HG02759 (cell line): Measurements from ENCODE around the gene GKAP1.
"Not testable (repeated sequence)": the region's sequence is repeated elsewhere in the genome, so short reads cannot be mapped to it uniquely, and the experiment has no call there.

Source experiments
- ATAC-seq: cut with Tn5 transposase; IDR thresholded peaks from one replicate; pipeline ENCODE4 v1.9.1; 2021; ENCODE audit warnings: mild to moderate bottlenecking, moderate library complexity; ENCODE audit not compliant: unreplicated experiment

GKAP1 gene

DNA sequence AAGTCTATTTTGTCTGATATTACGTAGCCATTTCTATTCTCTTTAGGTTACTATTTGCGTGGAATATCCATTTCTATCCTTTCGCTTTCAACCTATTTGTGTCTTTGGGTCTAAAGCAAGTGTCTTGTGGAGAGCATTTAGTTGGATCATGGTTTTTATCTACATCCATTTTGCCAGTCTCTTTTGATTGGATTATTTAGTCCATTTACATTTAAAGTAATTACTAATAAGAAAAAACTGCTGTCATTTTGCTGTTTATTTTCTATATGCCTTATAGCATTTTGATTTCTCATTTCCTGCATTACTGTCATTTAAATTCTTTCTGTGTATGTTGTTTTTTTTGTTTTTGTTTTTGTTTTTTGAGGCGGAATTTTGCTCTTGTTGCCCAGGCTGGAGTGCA is 83.8 kb downstream of the GKAP1 start:
- ATAC-seq: no peak

DNA sequence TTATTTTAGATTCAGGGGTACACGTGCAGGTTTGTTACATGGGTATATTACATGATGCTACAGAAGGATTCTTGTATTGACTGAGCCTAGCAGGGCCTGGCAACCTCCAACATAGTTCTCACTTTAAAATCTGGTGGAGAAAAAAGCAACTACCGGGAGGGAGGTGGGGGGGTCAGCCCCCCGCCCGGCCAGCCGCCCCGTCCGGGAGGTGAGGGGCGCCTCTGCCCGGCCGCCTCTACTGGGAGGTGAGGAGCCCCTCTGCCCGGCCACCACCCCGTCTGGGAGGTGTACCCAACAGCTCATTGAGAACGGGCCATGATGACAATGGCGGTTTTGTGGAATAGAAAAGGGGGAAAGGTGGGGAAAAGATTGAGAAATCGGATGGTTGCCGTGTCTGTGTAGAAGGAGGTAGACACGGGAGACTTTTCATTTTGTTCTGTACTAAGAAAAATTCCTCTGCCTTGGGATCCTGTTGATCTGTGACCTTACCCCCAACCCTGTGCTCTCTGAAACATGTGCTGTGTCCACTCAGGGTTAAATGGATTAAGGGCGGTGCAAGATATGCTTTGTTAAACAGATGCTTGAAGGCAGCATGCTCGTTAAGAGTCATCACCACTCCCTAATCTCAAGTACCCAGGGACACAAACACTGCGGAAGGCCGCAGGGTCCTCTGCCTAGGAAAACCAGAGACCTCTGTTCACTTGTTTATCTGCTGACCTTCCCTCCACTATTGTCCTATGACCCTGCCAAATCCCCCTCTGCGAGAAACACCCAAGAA is 88.8 kb downstream of the GKAP1 start:
- ATAC-seq: not testable (repeated sequence)

DNA sequence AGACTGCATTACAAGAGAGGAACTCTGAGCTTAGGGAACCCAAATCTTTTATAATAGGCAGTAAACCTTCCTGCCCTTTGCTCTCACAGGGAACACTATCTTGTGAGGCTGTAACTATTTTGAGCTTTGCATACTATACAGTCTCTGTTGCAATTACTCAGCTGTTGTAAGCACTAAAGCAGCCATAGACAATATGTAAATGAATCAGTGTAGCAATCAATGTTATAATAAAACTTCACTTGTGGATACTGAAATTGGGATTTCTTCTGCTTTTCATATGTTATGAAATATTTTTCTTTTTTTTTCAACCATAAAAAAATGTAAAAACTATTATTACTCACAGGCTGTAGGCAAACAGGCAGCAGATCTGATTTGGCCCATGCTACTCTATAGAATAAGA is 93.1 kb downstream of the GKAP1 start:
- ATAC-seq: no peak

DNA sequence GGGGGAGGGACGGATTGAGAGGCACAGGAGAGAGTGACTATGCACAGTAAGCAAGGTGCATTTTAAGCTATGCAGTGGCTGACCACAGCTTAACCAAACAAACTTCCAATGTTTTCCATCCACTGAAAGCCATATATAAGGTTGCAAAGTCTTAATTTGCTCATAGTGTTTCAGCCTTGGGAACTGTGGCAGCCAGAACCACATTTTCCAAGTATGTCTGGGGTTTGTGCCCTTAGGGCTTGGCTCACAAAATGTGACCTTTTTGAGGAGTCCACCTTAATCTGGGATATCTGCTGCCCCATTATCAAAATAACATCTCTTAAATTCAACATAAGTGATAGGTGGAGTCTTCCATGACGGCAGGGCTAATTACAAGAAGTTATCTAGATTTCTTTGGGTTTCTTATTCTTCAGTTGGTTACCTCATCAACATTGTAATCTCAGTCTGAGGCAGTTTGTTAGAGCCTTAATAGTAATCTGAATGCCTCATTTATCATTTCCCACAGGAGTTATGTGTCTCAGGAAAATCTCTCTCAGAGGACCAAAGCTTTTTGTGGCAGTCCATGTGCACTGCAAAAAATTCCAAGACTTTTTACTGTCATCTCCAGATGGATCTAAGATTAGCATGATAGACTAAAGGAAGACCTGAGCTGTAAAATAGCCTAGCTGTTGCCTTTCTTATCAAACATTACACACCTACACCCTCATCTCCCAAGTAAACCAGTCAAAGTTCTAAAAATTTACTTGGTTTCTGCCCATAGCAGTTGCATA is 94.7 kb downstream of the GKAP1 start:
- no peak for ATAC-seq

DNA sequence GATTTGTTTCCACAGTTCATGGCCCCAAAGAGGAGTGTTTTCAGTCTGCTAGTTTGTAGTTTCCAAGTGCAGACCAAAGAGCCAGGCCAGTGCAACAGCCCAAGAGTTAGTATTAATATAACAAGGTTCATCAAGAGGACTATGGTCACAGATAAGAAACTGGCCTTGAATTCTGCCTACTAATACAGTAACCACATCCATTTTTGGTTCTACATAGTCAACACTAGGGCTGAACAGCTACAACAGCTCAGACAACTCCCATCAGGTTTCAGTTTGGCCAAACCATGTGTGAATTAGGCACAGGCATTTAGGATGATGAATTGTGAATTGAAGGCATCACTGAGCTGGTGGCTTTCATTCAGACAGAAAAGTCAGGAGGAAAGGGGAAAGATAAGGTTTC is 96.1 kb downstream of the GKAP1 start:
- ATAC-seq: no peak

DNA sequence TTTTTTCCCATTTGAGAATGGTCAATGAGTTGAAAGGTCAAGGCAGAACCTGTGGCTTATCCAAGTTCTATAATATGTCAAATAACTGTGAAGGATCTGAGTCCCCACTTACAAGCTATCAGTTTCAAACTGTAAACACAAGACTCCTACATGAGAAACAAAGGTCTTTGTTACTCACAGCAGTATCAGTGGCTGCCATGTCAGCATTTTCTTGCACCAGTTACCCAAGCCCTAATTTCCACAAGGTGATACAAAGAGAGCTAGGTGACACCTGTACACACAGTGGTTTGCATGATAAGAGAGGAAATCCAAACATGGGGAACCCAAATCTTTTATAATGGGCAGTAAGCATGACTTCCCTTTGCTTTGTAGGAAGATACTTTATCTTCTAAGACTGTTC is 101.8 kb downstream of the GKAP1 start:
- ATAC-seq: no peak

DNA sequence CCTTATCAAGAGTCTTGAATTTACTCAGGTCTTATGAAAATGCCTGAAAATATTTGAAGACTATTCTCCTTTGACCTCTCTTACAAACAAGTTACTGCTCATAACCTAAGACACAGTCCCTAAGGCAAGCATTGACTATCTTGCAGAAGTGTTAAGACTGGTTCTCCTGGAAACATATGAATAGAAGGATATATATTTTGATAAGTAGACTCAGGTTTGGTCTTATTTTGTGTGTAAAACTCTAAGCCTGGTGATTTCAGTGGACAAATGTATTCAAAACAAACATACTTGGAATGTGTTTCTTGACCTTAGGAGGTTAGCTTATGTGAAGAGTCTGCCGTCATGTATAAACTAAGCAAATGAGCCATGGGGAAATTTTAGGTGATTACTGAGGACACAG is 102.3 kb downstream of the GKAP1 start:
- ATAC-seq: no peak

DNA sequence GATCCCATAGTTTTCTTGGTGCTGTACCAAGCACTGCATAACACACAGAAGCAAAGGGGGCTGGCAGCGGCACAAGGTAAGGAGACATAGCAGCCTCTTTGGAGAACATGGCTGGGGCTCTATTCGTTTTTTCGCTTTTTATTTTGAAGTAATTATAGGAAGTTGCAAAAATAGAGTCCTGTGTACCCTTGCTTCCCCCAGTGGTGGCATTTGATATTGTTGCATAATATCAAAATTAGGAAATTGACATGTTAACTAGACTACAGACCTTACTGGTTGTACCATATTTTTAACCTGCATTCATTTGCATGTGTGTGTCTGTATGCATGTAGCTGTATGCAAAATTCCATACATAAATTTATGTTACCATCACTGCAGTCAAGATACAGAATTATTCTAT is 103.2 kb downstream of the GKAP1 start:
- ATAC-seq: no peak

DNA sequence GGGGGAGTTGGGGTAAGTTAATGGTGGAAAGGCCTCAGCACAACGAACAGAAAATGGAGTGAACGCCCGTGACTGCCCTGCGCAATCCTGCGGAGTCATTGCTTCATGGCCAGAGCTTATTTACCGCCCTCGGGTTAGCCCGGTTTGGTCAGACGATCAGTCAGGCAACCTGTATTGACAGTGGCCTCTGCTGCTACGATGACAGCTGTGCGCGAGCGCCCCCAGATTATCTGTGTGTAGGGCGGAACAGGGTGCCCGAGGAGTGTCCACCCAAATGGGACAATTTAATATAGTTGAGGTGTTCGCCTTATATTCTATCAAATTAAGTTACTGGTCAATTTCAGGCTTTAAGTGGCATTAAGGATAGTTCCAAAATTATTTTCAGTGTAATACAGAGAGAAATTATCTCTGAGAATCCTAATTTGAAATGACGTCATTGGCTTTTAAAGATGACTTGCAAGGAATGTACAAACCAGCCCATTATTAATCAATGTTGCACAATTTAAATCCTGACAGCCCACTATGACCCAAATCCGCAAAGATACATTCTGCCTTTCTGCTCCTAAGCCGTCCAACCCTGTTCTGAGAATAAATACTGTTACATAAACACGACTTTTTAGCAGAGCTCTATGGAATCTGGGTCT is 108.9 kb downstream of the GKAP1 start:
- peak; percentile 53 for ATAC-seq

DNA sequence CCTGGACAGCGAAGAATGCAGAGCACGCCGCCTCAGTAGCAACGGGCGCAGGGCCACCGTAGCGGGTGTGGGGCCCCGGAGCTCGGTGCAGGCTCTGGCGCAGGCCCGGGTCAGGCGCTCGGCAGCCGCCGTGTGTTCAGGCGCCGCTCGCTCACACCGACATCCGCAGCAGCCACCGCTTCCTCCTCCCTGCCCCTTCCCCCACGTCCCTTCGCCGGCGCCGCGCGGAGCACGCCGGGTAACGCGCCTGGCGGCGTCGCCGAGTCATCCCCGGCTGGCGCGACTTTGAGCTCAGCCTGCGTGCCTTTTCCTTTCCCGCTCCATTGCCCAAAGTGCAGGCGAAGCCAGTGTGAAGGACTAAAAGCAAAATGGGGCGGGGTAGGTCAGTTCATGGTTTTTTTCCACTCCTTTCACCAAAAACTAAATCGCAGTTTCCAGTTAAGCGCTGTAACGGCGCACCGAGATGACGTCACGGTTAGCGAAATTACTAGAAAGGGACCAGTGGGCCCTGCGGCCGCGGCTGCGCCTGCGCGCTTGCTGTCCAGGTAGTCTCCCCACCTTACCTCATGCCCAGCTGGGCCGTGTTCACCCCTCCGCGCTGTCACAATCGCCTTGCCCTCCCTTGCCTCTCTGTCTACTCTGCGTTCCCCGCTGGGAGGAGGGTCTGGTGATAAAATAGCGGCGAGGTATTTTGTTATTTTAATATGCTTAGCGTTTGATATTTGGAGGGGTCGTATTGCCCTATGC is 109.6 kb downstream of the GKAP1 start, which contains the start of gene UBQLN1:
Gene UBQLN1 (minus strand): TSS at position 191 of the 747 bp plus-strand sequence. CDS start 279 bp downstream, outside the sequence.
- ATAC-seq: peak; percentile 81

DNA sequence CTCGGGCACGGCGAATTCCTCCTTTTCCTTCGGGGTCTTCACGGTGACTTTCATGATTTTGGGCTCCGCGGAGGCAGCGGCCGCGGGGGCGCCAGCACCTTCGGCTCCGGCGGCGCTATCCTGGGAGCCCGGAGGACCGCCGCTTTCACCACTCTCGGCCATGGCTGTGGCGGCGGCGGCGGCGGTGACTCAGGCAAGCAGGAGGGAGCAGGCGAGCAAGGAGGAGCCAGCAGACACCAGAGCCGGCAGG is 110.1 kb downstream of the GKAP1 start:
- peak; percentile 50 for ATAC-seq

DNA sequence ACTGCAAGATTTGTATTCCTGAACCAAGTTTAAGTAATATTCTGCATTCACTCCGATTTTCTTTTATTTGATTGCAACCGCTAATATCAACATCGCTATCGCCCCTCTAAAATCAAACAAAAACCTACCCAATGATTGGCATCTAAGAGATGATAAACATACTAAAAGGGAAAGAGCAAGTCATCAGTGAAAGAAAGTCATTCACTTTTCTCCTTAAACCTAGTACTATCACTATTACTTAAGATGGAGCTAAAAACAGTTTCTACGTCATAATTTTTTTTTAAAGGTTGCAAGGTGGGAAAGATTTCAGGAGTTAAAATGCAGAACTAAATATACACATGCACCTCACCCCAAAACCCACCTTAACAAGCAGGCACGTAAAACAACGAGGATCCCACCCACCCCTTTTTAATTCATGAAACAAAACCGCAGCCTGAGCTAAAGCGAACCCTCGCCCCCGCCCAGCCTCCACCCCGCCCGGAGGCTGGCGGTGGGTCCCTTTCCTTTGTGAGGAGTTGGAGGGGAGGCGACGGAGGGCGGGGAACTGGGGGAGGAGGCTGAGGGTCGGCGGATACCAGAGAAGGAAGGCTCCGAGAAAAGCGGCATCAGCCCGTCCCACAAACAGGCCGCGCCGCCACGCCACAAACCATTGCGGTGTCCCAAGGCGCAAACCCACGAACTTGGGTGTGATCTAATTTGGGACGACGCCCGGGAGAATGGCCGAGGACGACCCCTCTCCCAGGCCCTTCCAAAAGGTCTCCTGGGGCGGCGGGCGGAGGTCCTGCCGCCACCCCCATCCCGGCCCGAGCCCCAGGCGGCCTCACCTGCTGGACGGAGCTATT is 110.7 kb downstream of the GKAP1 start:
- peak; percentile 16 for ATAC-seq

DNA sequence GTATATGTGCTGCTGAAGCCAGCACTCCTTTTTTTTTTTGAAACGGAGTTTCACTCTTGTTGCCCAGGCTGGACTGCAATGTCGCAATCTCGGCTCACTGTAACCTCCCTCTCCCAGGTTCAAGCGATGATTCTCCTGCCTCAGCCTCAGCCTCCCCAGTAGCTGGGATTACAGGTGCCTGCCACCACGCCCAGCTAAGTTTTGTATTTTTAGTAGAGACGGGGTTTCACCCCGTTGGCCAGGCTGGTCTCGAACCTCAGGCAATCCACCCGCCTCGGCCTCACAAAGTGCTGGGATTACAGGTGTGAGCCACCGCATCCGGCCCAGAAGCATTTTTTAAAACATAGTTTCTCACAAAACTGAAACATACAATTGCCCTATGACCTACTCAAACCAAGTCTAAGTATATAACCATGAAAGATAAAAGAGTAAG is 112.3 kb downstream of the GKAP1 start:
- not testable (repeated sequence) for ATAC-seq

DNA sequence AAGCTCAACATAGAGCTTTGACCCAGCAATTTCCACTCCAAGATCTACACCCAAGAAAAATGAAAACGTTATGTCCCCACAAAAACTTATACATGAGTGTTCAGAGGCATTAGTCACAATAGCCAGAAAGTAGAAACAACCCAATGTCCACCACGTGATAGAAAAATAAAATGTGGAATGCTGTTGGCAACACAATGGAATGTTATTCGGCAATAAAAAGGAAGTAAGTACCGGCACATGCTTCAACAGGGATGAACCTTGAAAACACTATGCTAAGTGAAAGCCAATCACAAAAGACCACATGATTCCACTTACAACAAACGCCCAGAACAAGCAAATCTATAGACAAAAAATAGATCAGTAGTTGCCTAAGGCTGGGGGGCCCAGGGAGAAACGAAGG is 115.8 kb downstream of the GKAP1 start:
- ATAC-seq: no peak

DNA sequence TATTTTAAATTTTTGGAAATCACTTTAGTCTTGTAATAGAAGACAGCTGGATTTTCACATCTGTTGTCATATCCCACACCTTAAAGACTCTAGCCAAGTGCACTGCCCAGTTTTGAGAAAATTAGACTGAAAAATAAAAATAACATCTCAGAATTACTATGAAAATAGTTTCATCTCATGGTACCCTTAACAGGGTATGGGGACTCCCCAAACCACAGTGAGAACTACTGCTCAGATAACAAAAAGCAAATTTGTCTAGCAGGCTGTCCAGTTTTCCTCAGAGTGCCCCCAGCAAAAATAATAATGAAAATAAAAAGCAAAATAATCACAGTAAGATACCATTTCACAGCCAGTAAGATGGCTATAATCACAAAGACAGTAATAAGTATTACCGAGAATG is 116.3 kb downstream of the GKAP1 start:
- ATAC-seq: no peak

DNA sequence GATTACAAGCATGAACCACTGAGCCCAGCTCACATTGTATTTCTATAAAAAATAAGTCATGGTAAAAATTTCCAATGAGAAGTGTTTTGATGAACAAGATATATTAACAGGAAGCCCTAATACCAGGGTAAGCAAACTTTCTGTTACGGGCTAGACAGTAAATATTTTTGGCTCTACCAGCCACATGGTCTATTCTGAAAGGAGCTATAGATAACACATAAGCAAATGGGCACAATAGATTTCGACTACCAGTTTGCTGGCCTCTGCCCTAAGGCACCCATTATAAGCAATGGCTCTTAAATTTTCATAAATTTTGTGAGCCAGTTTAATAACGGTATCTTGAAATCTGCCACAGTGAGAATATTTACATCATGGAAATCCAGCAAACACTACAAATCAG is 118.0 kb downstream of the GKAP1 start:
- ATAC-seq: peak; percentile 39

DNA sequence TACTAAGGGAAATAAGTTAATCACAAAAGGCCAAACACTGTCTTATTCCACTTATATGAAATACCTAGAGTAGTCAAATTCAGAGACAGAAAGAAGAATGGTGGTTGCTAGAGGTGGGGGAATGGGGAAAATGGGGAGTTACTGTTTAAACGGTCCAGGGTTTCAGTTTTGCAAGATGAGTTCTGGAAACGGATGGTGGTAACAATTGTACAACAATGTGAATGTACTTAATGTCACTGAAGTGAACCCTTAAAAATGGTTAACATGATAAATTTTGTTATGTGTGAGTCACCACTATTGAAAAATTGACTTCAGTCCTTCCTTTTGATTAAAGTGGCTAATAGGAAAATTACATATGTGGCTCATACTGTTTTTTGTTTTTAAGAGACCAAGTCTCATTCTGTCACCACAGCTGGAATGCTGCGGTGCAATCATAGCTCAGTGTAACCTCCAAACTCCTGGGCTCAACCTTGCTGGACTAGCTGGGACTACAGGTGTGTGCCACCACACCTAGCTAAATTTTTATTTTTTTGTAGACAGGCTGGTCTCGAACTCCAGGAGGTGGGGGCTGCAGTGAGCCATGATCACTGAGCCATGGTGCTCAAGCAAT is 118.5 kb downstream of the GKAP1 start:
- peak; percentile 45 for ATAC-seq

DNA sequence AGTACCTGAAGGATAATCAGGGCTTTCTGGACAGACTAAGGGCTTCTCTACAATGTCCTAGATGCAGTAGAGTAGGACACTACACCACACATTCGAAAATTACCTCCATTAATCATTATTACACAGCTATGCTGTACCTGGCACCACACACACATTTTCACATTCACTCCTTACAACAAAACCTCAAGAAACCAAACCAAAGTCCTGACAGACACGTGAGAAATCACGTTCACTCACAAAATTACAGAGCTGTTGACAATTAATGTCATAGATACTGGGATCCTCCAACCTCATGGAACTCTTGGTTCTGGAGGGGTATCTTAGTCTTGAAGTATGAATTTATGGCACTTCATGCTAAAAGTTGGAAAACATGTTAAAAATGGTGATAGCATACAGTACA is 126.1 kb downstream of the GKAP1 start:
- no peak for ATAC-seq
